ENCODE data around the gene SLC7A4.
"Not testable (repeated sequence)": the region's sequence is repeated elsewhere in the genome, so short reads cannot be mapped to it uniquely, and the experiment has no call there.

Gene SLC7A4, protein sequence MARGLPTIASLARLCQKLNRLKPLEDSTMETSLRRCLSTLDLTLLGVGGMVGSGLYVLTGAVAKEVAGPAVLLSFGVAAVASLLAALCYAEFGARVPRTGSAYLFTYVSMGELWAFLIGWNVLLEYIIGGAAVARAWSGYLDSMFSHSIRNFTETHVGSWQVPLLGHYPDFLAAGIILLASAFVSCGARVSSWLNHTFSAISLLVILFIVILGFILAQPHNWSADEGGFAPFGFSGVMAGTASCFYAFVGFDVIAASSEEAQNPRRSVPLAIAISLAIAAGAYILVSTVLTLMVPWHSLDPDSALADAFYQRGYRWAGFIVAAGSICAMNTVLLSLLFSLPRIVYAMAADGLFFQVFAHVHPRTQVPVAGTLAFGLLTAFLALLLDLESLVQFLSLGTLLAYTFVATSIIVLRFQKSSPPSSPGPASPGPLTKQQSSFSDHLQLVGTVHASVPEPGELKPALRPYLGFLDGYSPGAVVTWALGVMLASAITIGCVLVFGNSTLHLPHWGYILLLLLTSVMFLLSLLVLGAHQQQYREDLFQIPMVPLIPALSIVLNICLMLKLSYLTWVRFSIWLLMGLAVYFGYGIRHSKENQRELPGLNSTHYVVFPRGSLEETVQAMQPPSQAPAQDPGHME

GRCh38 chr22:21032037-21032867, at the start of gene SLC7A4:
TSS of gene SLC7A4 (minus strand) at chr22:21032561. CDS start at chr22:21031812, 749 bp downstream.
- DNase-seq, result peak; percentile 16

DNA sequence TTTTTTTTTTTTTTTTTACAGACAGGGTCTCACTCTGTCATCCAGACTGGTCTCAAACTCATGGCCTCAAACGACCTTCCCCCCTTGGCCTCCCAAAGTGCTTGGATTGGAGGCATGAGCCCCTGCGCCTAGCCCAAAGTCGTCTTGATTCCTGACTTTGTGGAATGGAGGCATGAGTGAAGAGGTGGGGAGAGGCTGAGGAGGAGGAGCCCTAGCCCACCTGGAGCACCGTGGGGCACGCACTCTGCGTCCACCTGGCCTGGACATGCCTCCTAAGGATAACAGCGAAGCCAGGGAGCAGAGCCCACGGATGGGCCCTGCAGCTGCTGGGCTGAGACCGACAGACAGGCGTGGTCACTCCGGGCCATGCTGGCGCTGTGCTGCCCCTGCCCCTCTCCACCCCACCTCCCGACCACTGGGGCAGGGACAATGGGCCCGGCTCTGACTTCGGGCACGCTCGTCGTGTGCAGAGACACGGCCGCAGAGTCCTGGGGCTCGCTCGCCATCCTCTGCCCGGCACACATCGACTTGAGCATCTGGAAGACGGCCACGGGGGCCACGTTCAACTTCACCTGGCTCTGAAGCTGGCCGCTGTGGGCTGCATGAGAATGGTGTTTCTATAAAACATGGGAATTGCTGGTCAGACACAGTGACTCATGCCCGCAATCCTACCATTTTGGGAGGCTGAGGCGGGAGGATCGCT, 48.2 kb upstream of the SLC7A4 start:
- no peak for DNase-seq

DNA sequence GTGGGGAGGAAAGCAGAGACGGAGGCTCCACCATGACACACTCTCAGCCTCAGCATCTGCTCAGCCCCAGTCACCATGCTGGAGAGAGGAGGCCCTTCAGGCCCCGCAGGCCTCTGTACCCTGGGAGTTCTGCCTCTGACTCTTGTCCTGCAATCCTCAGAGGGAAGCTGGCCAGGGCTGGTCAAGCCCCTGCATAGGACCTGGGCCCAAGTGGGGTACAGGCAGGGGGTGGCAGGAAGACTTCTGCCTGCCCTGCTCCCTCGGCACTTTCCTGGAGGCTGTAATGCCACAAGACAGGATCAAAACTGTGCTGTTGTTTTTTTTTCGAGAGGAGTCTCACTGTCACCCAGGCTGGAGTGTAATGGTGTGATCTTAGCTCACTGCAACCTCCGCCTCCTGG, 47.1 kb upstream of the SLC7A4 start:
- no peak for DNase-seq

DNA sequence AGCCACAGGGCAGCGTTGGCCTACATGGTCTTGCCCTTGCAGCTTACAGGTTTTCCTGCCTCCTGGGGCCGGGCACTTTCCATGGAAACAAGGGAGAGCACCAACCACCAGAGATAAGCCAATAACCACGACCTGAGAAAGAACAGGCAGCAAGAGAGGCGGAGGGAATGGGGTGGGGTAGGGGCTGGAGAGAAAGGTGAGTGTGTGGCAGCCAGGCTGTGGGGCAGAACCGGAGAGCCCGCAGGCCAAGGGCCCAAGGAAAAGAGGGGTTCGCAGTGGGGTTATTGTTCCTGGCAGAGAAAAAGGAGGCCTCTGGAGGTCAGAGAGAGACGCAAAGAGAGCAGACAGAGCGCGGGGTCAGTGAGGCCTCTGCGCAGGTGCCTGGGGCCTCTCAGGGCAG, 46.6 kb upstream of the SLC7A4 start:
- DNase-seq, result no peak

- DNase-seq, result no peak
Measured at GRCh38 chr22:21077884-21078508, 45.6 kb upstream of the SLC7A4 start.

- no peak for DNase-seq
Measured at GRCh38 chr22:21076912-21077625, 44.7 kb upstream of the SLC7A4 start.

DNA sequence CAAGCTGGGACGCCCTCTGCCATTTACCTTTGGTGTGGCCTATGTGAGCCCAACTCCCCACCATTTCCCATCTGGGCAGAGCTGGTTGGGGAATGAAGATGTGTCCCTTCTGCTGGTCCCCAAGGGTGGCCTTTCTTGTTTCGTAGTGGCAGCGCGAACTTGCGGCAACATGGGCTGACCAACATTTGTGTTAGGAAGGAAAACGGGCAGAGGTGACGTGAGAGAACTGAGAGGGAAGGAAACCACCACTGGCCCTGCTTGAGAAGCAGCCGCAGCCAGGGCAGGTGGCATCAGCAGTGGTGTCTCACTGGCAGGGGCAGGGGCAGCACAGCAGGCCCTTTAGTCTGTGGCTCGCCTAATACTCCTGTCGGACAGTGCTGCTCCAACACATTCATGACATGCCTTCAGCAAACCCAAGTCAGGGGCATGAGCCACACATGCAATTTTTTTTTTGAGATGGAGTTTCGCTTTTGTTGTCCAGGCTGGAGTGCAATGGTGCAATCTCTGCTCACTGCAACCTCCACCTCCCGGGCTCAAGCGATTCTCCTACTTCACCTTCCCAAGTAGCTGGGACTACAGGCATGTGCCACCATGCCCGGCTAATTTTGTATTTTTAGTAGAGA, 43.3 kb upstream of the SLC7A4 start:
- DNase-seq, result no peak

GRCh38 chr22:21074102-21074715, 41.8 kb upstream of the SLC7A4 start:
- no peak for DNase-seq

DNA sequence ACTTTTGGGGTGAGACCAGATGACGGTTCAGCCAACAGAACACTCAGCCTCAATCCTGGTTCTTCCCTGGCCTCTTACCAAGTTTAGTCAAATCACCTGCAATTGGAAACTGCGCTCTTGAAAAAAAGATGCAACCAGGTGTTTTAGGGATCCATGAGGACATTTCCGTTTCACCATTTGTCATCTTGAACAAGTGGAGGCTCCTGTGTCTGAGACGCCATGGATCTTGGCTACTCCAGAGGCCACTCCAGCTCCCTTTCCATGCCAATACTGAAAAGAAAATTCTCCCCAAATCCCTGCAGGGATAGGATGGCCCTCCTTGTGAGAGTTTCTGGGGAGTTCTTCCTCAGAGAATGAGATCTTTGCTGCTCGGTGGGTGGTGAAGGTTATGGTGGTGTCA, 41.1 kb upstream of the SLC7A4 start:
- DNase-seq, result no peak

GRCh38 chr22:21073023-21073422, 40.7 kb upstream of the SLC7A4 start:
- DNase-seq, result no peak

GRCh38 chr22:21071796-21072195, 39.4 kb upstream of the SLC7A4 start:
- not testable (repeated sequence) for DNase-seq

GRCh38 chr22:21070690-21071615, 38.6 kb upstream of the SLC7A4 start:
- DNase-seq, result no peak

DNA sequence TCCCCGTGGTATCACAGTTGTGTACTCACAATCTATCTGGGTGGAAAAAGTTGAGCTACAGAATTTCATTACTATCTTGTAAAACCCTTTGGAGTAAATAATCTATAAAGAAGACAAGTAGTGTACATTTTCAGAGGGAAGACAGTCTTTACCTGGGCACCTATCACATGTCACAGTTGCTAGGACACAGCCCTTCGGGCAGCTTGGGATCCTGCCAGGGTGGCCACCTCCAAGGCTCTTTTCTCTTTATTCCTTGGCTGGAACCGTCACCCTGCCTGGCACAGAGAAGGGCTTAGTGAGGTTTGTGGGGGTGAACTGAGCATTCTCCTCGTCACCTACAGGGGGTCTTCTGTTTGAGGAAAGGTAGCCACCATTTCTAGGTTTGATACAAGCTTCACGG, 37.0 kb upstream of the SLC7A4 start:
- no peak for DNase-seq

DNA sequence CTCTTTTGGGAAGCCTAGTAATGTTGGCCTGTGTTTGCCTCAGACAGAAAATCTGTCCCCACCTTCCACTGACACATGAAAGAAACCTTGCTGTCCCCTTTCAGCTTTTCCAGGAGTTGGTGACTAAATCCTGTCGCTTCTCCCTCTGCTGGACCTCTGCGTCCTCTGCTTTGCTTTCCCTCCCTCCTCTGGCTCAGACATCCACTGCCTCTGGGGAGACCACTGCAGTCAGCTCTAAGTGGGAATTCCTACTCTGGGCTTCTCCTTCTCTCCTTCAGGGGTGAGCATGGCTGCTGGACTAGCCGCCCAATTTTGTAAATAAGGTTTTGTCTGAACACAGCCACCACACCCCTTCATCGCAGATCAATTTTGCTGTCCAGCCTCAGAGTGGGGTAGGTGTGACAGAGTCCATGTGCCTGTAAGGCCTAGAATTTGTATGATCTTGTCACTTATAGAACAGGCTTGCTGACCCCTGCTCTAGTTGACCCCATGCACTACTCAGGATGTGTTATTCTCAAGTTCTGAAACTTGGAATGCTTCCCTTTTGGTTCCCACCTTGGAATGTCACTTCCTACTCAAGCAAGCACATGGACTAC, 36.4 kb upstream of the SLC7A4 start:
- DNase-seq, result no peak

GRCh38 chr22:21067901-21068680, 35.7 kb upstream of the SLC7A4 start:
- no peak for DNase-seq

- DNase-seq, result no peak
Measured at GRCh38 chr22:21067075-21067900, 34.9 kb upstream of the SLC7A4 start.

Measured in NCI-H1092 treated with DMSO at 0.1 percent for 48 hours (cell line).